ENCODE measurements around the gene TF.

The TF gene

GRCh38 chr3:133834621-133835417 lies 88.6 kb downstream of the TF start:
- no peak for DNase-seq (ENCODE audit: low read depth)
- TF ChIP-seq POLR2A (IDR thresholded peaks at IDR 0.05; ENCODE audit: extremely low read depth, insufficient read length) (no peak), CTCF (IDR thresholded peaks at IDR 0.05; ENCODE audit: low read depth, low read length) (no peak), MYC (IDR thresholded peaks at IDR 0.05; ENCODE audit: low read depth, low read length) (no peak), MAX (IDR thresholded peaks at IDR 0.05; ENCODE audit: low read depth, low read length) (no peak)
- no peak overlapping the region for H3K4me3 ChIP-seq (ENCODE audit: low read depth, low read length)

GRCh38 chr3:133835418-133835743 lies 89.2 kb downstream of the TF start:
- DNase-seq (ENCODE audit: low read depth) = no peak
- no peak overlapping the region for H3K4me3 ChIP-seq (ENCODE audit: low read depth, low read length)
- no peak for TF ChIP-seq MAX (IDR thresholded peaks at IDR 0.05; ENCODE audit: low read depth, low read length)
- TF ChIP-seq POLR2A (IDR thresholded peaks at IDR 0.05; ENCODE audit: extremely low read depth, insufficient read length) = no peak
- no peak for TF ChIP-seq CTCF (IDR thresholded peaks at IDR 0.05; ENCODE audit: low read depth, low read length)
- no peak for TF ChIP-seq MYC (IDR thresholded peaks at IDR 0.05; ENCODE audit: low read depth, low read length)

- no peak overlapping the region for H3K4me3 ChIP-seq (ENCODE audit: low read depth, low read length)
- no peak for DNase-seq (ENCODE audit: low read depth)
- no peak for TF ChIP-seq MAX (IDR thresholded peaks at IDR 0.05; ENCODE audit: low read depth, low read length)
- TF ChIP-seq POLR2A (IDR thresholded peaks at IDR 0.05; ENCODE audit: extremely low read depth, insufficient read length) = no peak
- no peak for TF ChIP-seq CTCF (IDR thresholded peaks at IDR 0.05; ENCODE audit: low read depth, low read length)
- no peak for TF ChIP-seq MYC (IDR thresholded peaks at IDR 0.05; ENCODE audit: low read depth, low read length)
Observed at GRCh38 chr3:133835961-133836360, 89.8 kb downstream of the TF start.

- H3K4me3 ChIP-seq (ENCODE audit: low read depth, low read length) = no peak overlapping the region
- DNase-seq (ENCODE audit: low read depth) = no peak
- TF ChIP-seq CTCF (IDR thresholded peaks at IDR 0.05; ENCODE audit: low read depth, low read length) (no peak), MYC (IDR thresholded peaks at IDR 0.05; ENCODE audit: low read depth, low read length) (no peak), POLR2A (IDR thresholded peaks at IDR 0.05; ENCODE audit: extremely low read depth, insufficient read length) (no peak), MAX (IDR thresholded peaks at IDR 0.05; ENCODE audit: low read depth, low read length) (no peak)
Observed at GRCh38 chr3:133836497-133837158, 90.4 kb downstream of the TF start.

- TF ChIP-seq POLR2A (IDR thresholded peaks at IDR 0.05; ENCODE audit: extremely low read depth, insufficient read length) (no peak), CTCF (IDR thresholded peaks at IDR 0.05; ENCODE audit: low read depth, low read length) (no peak), MAX (IDR thresholded peaks at IDR 0.05; ENCODE audit: low read depth, low read length) (no peak), MYC (IDR thresholded peaks at IDR 0.05; ENCODE audit: low read depth, low read length) (no peak)
- DNase-seq (ENCODE audit: low read depth) = no peak
- H3K4me3 ChIP-seq (ENCODE audit: low read depth, low read length) = no peak overlapping the region
Observed at GRCh38 chr3:133837487-133838295, 91.5 kb downstream of the TF start.
